GM12873 (cell line): ENCODE data around the gene WNT11.

Source experiments
- CTCF ChIP-seq: IDR thresholded peaks from 2 replicates; pipeline ENCODE4 v1.5.1; 2012; ENCODE audit warnings: low read depth, mild to moderate bottlenecking, moderate library complexity, low read length, control low read depth; ENCODE audit not compliant: insufficient read depth; ENCODE audit errors: missing control alignments

Gene WNT11

DNA sequence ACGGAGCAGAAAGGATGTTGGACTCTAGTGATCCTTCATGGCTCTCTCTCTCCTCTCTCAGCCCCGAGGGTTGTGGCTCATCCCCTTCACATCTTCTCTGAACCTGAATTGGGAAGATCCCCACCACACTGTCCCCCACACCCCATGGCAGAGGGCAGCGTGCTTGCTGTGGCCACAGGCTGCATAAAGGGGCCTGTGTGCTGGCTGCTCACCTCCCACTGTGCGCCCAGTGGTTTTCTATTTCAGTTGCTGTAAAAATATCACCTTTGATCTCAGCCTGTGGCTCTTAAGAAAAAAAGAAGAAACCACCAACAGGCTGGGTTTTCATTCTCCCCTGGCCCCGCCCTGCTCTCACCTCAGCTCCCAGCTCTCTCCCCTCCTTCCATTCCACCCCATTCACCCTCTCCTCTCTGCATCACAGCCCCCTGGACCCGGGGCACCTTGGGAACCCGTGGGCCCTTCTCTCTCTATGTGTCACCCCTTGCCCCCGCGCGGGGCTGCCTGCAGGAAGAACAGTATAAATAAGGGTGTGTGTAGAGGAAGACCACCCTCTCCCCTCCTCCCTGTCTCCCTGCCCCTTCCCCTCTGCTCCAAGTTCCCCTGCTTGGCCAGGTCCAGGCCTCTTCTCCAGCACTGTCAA is 25.8 kb upstream of the WNT11 start:
- TF ChIP-seq CTCF, result no peak

DNA sequence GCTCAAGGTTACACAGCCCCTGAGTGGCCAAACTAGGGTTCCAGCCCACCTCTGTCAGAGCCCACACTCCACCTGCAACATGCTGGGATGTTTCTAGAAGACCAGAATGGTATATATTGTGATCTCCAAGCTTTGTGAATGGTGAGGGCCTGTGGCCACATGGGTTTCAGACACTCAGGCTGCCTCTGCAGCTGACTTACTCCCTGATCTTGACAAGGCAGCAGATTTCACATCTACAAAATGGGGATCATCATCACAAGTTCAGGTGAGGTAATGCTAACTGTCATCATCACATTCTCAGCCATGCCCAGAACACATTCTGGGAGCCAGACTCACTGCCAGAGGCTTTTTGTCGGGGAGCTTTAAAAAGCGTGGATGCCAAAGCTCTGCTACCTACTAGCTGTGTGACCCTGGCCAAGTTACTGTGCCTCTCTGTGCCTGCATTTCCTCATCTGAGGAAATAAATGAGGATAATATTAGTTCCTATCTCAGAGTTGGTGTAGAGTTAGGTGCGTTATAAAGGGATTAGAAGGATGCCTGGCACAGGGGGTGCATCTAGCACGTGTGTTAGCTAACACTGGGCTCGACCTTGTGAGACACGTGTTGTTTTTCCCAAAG is 24.9 kb upstream of the WNT11 start:
- no peak for TF ChIP-seq CTCF

- TF ChIP-seq CTCF, result no peak
These were observed 24.1 kb upstream of the WNT11 start for GRCh38 chr11:76230392-76230791.

DNA sequence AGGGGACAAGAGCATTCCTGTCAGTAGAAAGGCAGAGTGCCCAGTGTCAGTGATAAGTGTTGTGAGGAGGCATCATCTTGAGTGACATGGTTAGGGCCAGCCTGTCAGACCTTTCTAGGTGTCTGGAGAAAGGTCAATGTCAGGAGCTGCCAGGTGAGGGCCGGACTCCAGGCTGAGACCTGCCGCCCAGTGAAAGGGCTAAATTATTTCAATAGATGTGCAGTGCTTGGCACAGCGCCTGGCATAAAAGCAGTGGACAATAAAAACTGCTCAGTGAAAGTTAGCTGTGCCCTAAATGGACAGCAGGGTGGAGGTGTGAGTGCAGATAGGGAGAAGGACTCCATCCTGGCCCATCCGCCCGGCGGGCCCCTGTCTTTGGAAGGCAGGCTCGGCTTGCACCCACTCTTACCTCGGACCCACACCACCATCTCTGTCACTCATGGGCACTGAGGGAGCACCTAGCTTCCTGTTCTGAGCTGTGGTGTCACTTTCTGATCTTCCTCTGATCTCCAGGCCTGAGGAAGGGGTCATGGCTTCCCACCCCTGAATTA is 23.5 kb upstream of the WNT11 start:
- TF ChIP-seq CTCF, result no peak

GRCh38 chr11:76228875-76229149 is 22.5 kb upstream of the WNT11 start:
- no peak for TF ChIP-seq CTCF

DNA sequence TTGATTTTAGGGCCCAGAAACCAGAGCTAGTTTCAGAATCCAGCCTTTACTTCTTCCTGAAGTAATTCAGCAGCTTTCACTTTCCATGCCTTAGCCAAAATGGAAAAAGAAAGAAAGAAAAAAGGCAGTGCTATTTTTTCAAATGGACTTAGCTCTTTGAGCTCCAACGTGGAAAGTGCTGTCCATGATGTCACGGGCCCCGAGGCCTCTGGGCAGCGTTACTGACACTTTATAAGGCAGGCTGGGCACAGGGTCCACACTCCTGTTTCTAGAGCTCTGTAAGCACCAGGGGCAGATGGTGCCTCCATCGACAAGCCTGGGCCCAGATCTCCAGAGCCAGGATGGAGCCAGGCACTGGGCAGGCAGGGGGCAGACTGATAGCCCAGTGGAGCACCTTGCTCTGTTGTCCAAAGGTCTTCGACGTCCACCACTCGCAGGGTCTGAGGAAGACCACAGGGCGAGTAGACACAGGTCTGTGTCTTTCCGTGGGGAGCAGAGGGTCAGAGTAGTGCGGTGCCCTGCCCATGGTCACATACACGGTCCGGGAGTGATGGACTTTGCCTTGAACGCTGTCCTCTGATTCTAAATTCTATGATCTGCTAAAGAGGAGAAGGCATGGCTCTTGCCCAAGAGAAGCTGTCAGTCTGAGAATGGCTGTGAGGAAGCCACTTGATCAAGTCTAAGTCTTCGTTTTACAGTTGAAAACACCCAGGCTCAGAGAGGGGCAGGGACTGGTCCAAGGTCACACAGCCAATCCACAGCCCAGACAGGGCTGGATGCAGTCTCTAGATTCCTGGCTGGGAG is 22.0 kb upstream of the WNT11 start:
- no peak for TF ChIP-seq CTCF

- no peak for TF ChIP-seq CTCF
These were observed 20.3 kb upstream of the WNT11 start for GRCh38 chr11:76226626-76227025.
